Neural progenitor cell (in vitro differentiated cells): ENCODE data around the gene EPGN.

Experiments used
- CTCF ChIP-seq: fragments of 200-600 bp; sonication (generic); IDR thresholded peaks from 2 replicates; pipeline ENCODE4 v1.5.1; 2017; ENCODE audit warnings: antibody characterized with exemption, mild to moderate bottlenecking
- EZH2phosphoT487 ChIP-seq: fragments of 200-600 bp; sonication (generic); IDR thresholded peaks from 2 replicates; pipeline ENCODE4 v1.6.1; 2017; ENCODE audit warnings: antibody characterized with exemption

GRCh38 chr4:74339501-74339900 is 31.2 kb downstream of the EPGN start:
- no peak for TF ChIP-seq CTCF
- TF ChIP-seq EZH2phosphoT487 = no peak
